ENCODE data around the gene MELK.

- TF ChIP-seq POLR2A (IDR thresholded peaks at IDR 0.05), result no peak
- TF ChIP-seq CTCF (IDR thresholded peaks at IDR 0.05), result no peak
Measured at GRCh38 chr9:36676091-36676490, 103.4 kb downstream of the MELK start.

All from testis (tissue), 2 donors.